ENCODE measurements around the gene OSM.

- TF ChIP-seq CTCF (IDR thresholded peaks at IDR 0.05) (no peak), POLR2A (IDR thresholded peaks at IDR 0.05) (no peak)
Measured at GRCh38 chr22:30235687-30236170, 30.9 kb downstream of the OSM start.
